A549 (cell line): ENCODE measurements around the gene TRAPPC6A. TPM values are rescaled to one million over a fixed set of nuclear protein-coding genes. Genes with fewer than 3 reads are reported as not detected.

ENCODE experiments used
- ATAC-seq, 2 experiments: fragments of 200-7000 bp in 1 of 2; fragments of >200 bp in 1 of 2; cut with Nextera tagmentation in 1 of 2; cut with Tn5 transposase in 1 of 2; 3 replicates each; pipeline versions ENCODE4 v1.8.0 to v1.9.1; 2018 to 2020; ENCODE audit warnings: mild to moderate bottlenecking in 1 of 2, moderate library complexity in 1 of 2
- CTCF ChIA-PET: fragments of 300-600 bp; sonication (Branson Sonifier 250); formaldehyde crosslinking; extraction: SDS; loops from one replicate; lab custom pipeline; 2021; ENCODE audit warnings: antibody characterized with exemption, inconsistent platforms; lab: Yijun Ruan, JAX
- POLR2A ChIA-PET: fragments of 350-600 bp; formaldehyde crosslinking; extraction: SDS; loops from one replicate; lab custom pipeline; 2021; ENCODE audit warnings: antibody characterized with exemption, inconsistent platforms; lab: Yijun Ruan, JAX
- DNase-seq, 2 experiments: peaks; one replicate each; pipeline versions ENCODE4 v3.0.0 to v3.0.0-alpha.2; 2011 to 2016; ENCODE audit warnings: low read depth in 1 of 2, low spot score in 1 of 2
- FAIRE-seq: peaks from 2 replicates; lab custom pipeline; 2011; peaks lifted over from hg19 to GRCh38; lab: Jason Lieb, UNC
- H3K27ac ChIP-seq, 2 experiments: fragments of >200 bp; sonication (Bioruptor Twin); formaldehyde crosslinking; 3 replicates each; pipeline ENCODE4 v1.5.1; 2016 to 2017
- H3K4me1 ChIP-seq: fragments of >200 bp; sonication (Bioruptor Twin); formaldehyde crosslinking; 3 replicates; pipeline ENCODE4 v1.6.1; 2016
- H3K4me2 ChIP-seq: fragments of >200 bp; sonication (Bioruptor Twin); formaldehyde crosslinking; 3 replicates; pipeline ENCODE4 v1.6.1; 2016
- H3K4me3 ChIP-seq: fragments of >200 bp; sonication (Bioruptor Twin); formaldehyde crosslinking; 3 replicates; pipeline ENCODE4 v1.5.1; 2016
- H3K9me3 ChIP-seq: fragments of >200 bp; sonication (Bioruptor Twin); formaldehyde crosslinking; 3 replicates; pipeline ENCODE4 v1.6.1; 2016
- CHD4 ChIP-seq: fragments of 200-600 bp; sonication (generic); IDR thresholded peaks from 2 replicates; pipeline ENCODE4 v1.6.1; 2016; ENCODE audit warnings: antibody characterized with exemption, mild to moderate bottlenecking, borderline replicate concordance
- FOSL2 ChIP-seq, 2 experiments: fragments of 450-650 bp in 1 of 2; fragments of >200 bp in 1 of 2; sonication (Bioruptor Twin) in 1 of 2; formaldehyde crosslinking; IDR thresholded peaks; 2 replicates each; pipeline versions ENCODE4 v1.5.0 to v1.6.1; 2016 to 2020; ENCODE audit warnings: mild to moderate bottlenecking in 1 of 2, moderate library complexity in 1 of 2
- HOXB5 ChIP-seq: fragments of 250-450 bp; sonication (Bioruptor Pico); IDR thresholded peaks from 2 replicates; pipeline ENCODE4 v1.5.0; 2020; ENCODE audit warnings: mild to moderate bottlenecking, moderate library complexity
- KDM5A ChIP-seq: fragments of 200-600 bp; sonication (generic); IDR thresholded peaks from 2 replicates; pipeline ENCODE4 v1.6.1; 2016; ENCODE audit warnings: antibody characterized with exemption, mild to moderate bottlenecking
- MAFK ChIP-seq: fragments of 450-650 bp; IDR thresholded peaks from 2 replicates; pipeline ENCODE4 v1.6.1; 2014; ENCODE audit not compliant: partially characterized antibody
- MAZ ChIP-seq: fragments of 150-350 bp; IDR thresholded peaks from 2 replicates; pipeline ENCODE4 v1.6.1; 2014; ENCODE audit warnings: antibody characterized with exemption, low read depth, low read length, borderline replicate concordance
- RAD21 ChIP-seq, 2 experiments: fragments of >200 bp in 1 of 2; sonication (Bioruptor Twin) in 1 of 2; formaldehyde crosslinking in 1 of 2; IDR thresholded peaks in 1 of 2; conservative IDR thresholded peaks in 1 of 2; 2 replicates in 1 of 2; 3 replicates in 1 of 2; pipeline ENCODE4 v1.6.1; 2012 to 2018; ENCODE audit warnings: inconsistent platforms in 1 of 2
- RARB ChIP-seq: fragments of 250-450 bp; sonication (Bioruptor Pico); IDR thresholded peaks from 2 replicates; pipeline ENCODE4 v1.8.0; 2021; ENCODE audit warnings: mild to moderate bottlenecking, moderate library complexity
- SMC3 ChIP-seq: fragments of >200 bp; sonication (Bioruptor Twin); formaldehyde crosslinking; IDR thresholded peaks from 3 replicates; pipeline ENCODE4 v1.6.1; 2018; ENCODE audit warnings: inconsistent platforms
- SREBF2 ChIP-seq: fragments of 450-650 bp; IDR thresholded peaks from 2 replicates; pipeline ENCODE4 v1.6.1; 2014; ENCODE audit warnings: mild to moderate bottlenecking, moderate library complexity
- TFCP2L1 ChIP-seq: fragments of 250-450 bp; sonication (Bioruptor Pico); IDR thresholded peaks from 2 replicates; pipeline ENCODE4 v1.5.0; 2021; ENCODE audit warnings: mild to moderate bottlenecking
- ZSCAN20 ChIP-seq: fragments of 250-450 bp; sonication (Bioruptor Pico); IDR thresholded peaks from 2 replicates; pipeline ENCODE4 v1.8.0; 2022; ENCODE audit warnings: mild to moderate bottlenecking, moderate library complexity
- WGBS: methylation state at CpG from one replicate; pipeline ENCODE4 v1.1.6; 2017; ENCODE audit errors: missing lambda C conversion rate; 5-methylcytosine and 5-hydroxymethylcytosine counted together
- polyA plus RNA-seq, 4 experiments: library from polyadenylated mRNA; depleted of rRNA in 3 of 4; stranded (reverse); fragments of >200 nt; fragmentation: RNase III in 1 of 4; extraction: RNeasy Plus Mini Kit Qiagen cat#74134 plus additional on column Dnase treatment in 1 of 4; gene quantifications; 2 replicates in 3 of 4; 3 replicates in 1 of 4; pipeline ENCODE4 v1.2.3, GENCODE V29; 2011 to 2017
- TF ChIP-seq, protein P1 (sequence below): fragments of 450-650 bp; IDR thresholded peaks from 2 replicates; pipeline ENCODE4 v1.6.1; 2014; ENCODE audit warnings: antibody characterized with exemption
- TF ChIP-seq, protein P2 (sequence below): fragments of 200-600 bp; sonication (generic); IDR thresholded peaks from 2 replicates; pipeline ENCODE4 v1.6.1; 2016; ENCODE audit warnings: antibody characterized with exemption, mild to moderate bottlenecking, moderate library complexity
- TF ChIP-seq, protein P3 (sequence below): fragments of >200 bp; sonication (Bioruptor Twin); formaldehyde crosslinking; IDR thresholded peaks from 3 replicates; pipeline ENCODE4 v1.5.1; 2016

The TRAPPC6A gene
- polyA plus RNA-seq, 2 of the 4 experiments (the other 2 are of a cell fraction) = 28.5 to 29.8 TPM

DNA sequence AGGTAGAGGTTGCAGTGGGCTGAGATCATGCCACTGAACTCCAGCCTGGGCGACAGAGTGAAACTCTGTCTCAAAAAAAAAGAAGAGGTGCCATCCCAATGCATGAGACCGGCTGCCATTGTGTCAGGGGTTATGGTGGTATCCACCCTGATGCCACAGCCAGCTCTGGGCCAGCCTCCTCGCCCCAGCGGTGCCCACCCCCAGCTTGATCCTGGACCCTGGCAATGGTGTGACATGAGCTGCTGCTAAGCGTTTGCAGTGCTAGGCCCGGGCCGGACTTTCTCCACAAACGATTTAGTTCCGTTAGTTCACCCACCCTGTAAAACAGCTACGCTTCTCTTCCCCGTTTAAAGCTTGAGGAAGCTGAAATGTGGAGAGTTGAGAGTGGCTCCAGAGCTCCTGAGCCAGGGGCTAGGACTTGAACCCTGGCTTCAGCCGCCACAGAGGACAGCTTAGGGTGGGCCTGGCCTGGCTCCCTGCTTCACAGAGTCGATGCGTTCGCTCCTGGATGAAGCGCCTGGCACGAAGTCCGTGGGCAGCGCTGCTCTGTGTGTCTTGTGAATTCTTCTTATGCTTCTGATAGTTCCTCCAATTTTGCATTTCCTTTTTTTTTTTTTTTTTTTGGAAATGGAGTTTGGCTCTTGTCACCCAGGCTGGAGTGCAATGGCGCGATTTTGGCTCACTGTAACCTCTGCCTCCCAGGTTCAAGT, 42.7 kb downstream of the TRAPPC6A start:
- POLR2A ChIA-PET = no interaction called here
- no peak overlapping the region for H3K4me3 ChIP-seq
- FAIRE-seq (no peak), DNase-seq (no peak), ATAC-seq (no peak)
- H3K4me1 ChIP-seq = peaks cover 7% of the 10 kb centered on the region
- CTCF ChIA-PET = interaction anchor here (0.7 to 6.0 kb wide), 8 partner anchors 9 to 76 kb away, joined by 3 to 51 read pairs (median 6); partner anchors contain the start of gene PPP1R37
- TF ChIP-seq SREBF2 = no peak
- no peak for TF ChIP-seq CHD4
- TF ChIP-seq TFCP2L1 = no peak
- TF ChIP-seq ZSCAN20 (CRISPR knock-in tag) = no peak
- no peak for TF ChIP-seq HOXB5 (CRISPR knock-in tag)
- no peak for TF ChIP-seq RARB (CRISPR knock-in tag)
- TF ChIP-seq, protein P1, sequence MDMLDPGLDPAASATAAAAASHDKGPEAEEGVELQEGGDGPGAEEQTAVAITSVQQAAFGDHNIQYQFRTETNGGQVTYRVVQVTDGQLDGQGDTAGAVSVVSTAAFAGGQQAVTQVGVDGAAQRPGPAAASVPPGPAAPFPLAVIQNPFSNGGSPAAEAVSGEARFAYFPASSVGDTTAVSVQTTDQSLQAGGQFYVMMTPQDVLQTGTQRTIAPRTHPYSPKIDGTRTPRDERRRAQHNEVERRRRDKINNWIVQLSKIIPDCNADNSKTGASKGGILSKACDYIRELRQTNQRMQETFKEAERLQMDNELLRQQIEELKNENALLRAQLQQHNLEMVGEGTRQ = no peak
- no peak for TF ChIP-seq KDM5A
- H3K4me2 ChIP-seq = no peak overlapping the region
- no peaks in the 10 kb centered on the region for H3K9me3 ChIP-seq
- 95% methylated on average over 21 of the region's 21 CpGs for WGBS
- no peak overlapping the region; a peak in 1 of 6 replicates for H3K27ac ChIP-seq

DNA sequence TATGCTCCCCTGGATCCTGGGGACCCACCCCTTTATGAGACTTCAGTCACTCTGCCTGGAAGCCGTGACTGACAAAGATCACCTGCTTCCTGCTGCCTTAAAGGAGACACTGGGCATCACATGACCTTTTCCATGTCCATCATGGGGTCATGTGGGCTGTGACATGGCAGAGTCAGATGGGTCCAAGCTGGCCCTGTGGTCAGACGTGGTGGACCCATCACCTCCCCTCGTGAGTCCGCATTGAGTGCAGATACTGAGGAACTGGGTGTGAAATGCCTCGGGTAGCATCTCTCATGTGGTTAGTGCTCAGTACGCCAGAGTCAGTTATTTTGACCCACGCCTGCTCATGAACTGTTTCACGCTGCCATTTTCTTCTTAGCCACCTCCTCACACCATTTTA, 44.4 kb downstream of the TRAPPC6A start:
- ChIA-PET POLR2A (no interaction called here), CTCF (interaction anchor here (1.0 to 6.0 kb wide), 4 partner anchors 8 to 42 kb away, joined by 3 to 51 read pairs (median 4); no protein-coding TSS in a partner anchor)
- 94% methylated on average over 8 of the region's 8 CpGs for WGBS
- Histone ChIP-seq H3K27ac (no peak overlapping the region), H3K4me3 (no peak overlapping the region), H3K9me3 (no peaks in the 10 kb centered on the region), H3K4me2 (no peak overlapping the region), H3K4me1 (peaks cover 10% of the 10 kb centered on the region)
- FAIRE-seq (no peak), DNase-seq (no peak), ATAC-seq (no peak)
- TF ChIP-seq, protein P1 = peak; percentile 48; the same call in 1 of the 2 replicates
- TF ChIP-seq MAFK (no peak), CHD4 (no peak)

DNA sequence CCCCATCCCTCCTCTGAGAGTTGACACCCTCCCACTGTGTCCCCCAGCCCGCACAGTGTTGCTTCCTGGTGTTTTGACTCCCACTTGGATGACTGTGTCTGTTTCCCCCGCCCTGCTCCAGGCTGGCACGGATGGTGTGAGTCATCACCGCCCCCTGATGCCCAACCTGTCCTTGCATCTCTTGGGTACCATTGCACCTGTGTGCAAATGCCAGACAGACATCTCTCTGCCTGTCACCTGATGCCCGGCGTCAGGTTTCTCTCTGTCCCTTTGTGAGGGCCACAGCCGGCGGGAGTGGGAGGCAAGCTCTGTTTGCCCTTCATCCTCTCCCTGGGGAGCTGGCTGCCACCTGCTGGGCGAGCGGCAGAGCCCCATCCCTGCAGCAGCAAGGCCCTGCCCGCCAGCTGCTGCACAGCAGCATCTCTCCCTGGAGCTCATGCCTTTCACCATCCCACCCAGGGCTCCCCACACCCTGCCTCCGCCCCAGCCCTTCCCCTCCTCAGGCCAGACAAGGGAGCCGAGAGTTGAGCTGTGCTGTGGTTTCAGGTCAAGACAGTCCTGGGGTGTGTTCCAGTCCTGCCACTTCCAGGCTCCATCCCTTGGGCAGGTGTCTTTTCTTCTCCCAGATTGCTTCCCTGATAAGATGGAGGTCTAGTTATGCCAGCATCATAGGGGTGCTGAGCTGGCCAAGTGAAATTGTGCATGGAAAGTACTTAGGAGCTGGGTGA, 47.0 kb downstream of the TRAPPC6A start:
- Histone ChIP-seq H3K9me3 (no peaks in the 10 kb centered on the region), H3K4me2 (peak overlapping the region; percentile 35; the same call in 2 of the 3 replicates), H3K4me3 (no peak overlapping the region), H3K27ac (peak overlapping the region in 1 of 2 experiments; percentile 13; a peak in 2 of 6 replicates), H3K4me1 (peaks cover 10% of the 10 kb centered on the region)
- POLR2A ChIA-PET = interaction anchor here (1.0 to 1.1 kb wide), 2 partner anchors 38 to 52 kb away, joined by 5 to 6 read pairs; partner anchors contain the start of genes GEMIN7 and PPP1R37
- 36% methylated on average over 13 of the region's 13 CpGs for WGBS
- DNase-seq (peak; percentile 54), ATAC-seq (peak; percentile 86 to 88), FAIRE-seq (no peak)
- TF ChIP-seq, protein P2, sequence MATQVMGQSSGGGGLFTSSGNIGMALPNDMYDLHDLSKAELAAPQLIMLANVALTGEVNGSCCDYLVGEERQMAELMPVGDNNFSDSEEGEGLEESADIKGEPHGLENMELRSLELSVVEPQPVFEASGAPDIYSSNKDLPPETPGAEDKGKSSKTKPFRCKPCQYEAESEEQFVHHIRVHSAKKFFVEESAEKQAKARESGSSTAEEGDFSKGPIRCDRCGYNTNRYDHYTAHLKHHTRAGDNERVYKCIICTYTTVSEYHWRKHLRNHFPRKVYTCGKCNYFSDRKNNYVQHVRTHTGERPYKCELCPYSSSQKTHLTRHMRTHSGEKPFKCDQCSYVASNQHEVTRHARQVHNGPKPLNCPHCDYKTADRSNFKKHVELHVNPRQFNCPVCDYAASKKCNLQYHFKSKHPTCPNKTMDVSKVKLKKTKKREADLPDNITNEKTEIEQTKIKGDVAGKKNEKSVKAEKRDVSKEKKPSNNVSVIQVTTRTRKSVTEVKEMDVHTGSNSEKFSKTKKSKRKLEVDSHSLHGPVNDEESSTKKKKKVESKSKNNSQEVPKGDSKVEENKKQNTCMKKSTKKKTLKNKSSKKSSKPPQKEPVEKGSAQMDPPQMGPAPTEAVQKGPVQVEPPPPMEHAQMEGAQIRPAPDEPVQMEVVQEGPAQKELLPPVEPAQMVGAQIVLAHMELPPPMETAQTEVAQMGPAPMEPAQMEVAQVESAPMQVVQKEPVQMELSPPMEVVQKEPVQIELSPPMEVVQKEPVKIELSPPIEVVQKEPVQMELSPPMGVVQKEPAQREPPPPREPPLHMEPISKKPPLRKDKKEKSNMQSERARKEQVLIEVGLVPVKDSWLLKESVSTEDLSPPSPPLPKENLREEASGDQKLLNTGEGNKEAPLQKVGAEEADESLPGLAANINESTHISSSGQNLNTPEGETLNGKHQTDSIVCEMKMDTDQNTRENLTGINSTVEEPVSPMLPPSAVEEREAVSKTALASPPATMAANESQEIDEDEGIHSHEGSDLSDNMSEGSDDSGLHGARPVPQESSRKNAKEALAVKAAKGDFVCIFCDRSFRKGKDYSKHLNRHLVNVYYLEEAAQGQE = no peak
- no peak for TF ChIP-seq FOSL2 (IDR thresholded peaks at IDR 0.05)
- peak; percentile 79 for TF ChIP-seq FOSL2 (CRISPR knock-in tag; IDR thresholded peaks at IDR 0.05)
- TF ChIP-seq SMC3 = peak; percentile 66
- peak; percentile 31 to 48; a peak in 3 of 5 replicates for TF ChIP-seq RAD21 (conservative IDR thresholded peaks at IDR 0.05 in 1 of 2, IDR thresholded peaks at IDR 0.05 in 1 of 2)
- no peak for TF ChIP-seq MAZ
- TF ChIP-seq, protein P3, sequence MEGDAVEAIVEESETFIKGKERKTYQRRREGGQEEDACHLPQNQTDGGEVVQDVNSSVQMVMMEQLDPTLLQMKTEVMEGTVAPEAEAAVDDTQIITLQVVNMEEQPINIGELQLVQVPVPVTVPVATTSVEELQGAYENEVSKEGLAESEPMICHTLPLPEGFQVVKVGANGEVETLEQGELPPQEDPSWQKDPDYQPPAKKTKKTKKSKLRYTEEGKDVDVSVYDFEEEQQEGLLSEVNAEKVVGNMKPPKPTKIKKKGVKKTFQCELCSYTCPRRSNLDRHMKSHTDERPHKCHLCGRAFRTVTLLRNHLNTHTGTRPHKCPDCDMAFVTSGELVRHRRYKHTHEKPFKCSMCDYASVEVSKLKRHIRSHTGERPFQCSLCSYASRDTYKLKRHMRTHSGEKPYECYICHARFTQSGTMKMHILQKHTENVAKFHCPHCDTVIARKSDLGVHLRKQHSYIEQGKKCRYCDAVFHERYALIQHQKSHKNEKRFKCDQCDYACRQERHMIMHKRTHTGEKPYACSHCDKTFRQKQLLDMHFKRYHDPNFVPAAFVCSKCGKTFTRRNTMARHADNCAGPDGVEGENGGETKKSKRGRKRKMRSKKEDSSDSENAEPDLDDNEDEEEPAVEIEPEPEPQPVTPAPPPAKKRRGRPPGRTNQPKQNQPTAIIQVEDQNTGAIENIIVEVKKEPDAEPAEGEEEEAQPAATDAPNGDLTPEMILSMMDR = peak; percentile 51
- CTCF ChIA-PET = interaction anchor here (0.7 to 2.8 kb wide), 16 partner anchors 10 to 282 kb away, joined by 3 to 16 read pairs (median 5); no protein-coding TSS in a partner anchor
